ENCODE results near the gene TMEM52. TPM values are rescaled to one million over a fixed set of nuclear protein-coding genes. Genes with fewer than 3 reads are reported as not detected.

TMEM52 gene
- total RNA-seq, 1 donor from 2014 or later = 0.67 TPM

DNA sequence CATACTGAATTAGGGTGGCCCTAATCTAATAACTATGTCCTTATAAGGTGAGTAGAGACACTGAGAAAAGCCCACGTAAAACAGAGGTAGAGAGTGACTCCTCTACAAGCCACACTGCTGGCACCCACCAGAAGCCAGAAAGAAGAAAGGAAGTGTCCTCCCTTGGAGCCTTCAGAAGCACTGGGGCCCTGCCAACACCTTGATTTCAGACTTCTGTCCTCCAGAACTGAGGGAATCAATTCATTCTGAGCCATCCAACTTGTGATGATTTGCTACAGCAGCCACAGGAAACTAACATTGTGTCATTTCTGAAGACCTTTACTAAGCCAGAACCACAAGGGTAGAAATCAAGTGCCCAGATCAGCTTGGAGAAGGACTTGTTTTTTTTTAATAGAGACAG lies 43.1 kb downstream of the TMEM52 start:
- Mint-ChIP-seq H3K27ac (ENCODE audit: unreplicated experiment) (peak overlapping the region; percentile 67), H3K4me3 (ENCODE audit: unreplicated experiment) (no peak overlapping the region), H3K36me3 (ENCODE audit: low read depth) (peaks cover 12% of the 10 kb centered on the region), H3K27me3 (ENCODE audit: low read depth) (no peaks in the 10 kb centered on the region), H3K9me3 (ENCODE audit: low read depth) (no peaks in the 10 kb centered on the region), H3K4me1 (ENCODE audit: low read depth) (peaks cover 75% of the 10 kb centered on the region)
- no peak for DNase-seq (ENCODE audit: low spot score)
- TF ChIP-seq, protein P1, sequence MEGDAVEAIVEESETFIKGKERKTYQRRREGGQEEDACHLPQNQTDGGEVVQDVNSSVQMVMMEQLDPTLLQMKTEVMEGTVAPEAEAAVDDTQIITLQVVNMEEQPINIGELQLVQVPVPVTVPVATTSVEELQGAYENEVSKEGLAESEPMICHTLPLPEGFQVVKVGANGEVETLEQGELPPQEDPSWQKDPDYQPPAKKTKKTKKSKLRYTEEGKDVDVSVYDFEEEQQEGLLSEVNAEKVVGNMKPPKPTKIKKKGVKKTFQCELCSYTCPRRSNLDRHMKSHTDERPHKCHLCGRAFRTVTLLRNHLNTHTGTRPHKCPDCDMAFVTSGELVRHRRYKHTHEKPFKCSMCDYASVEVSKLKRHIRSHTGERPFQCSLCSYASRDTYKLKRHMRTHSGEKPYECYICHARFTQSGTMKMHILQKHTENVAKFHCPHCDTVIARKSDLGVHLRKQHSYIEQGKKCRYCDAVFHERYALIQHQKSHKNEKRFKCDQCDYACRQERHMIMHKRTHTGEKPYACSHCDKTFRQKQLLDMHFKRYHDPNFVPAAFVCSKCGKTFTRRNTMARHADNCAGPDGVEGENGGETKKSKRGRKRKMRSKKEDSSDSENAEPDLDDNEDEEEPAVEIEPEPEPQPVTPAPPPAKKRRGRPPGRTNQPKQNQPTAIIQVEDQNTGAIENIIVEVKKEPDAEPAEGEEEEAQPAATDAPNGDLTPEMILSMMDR (IDR thresholded peaks at IDR 0.05) = no peak

DNA sequence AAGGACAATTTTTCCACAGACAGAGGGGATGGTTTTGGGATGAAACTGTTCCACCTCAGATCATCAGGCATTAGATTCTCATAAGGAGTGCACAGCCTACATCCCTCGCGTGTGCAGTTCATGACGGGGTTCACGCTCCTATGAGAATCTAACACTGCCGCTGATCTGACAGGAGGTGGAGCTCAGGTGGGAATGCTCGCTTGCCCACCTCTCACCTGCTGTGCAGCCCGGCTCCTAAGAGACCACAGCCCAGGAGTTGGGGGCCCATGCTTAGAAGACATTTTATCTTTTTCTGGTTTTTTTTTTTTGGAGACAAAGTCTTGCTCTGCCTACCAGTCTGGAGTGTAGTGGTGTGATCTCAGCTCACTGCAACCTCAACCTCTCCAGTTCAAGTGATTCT lies 44.2 kb downstream of the TMEM52 start:
- TF ChIP-seq, protein P1 (IDR thresholded peaks at IDR 0.05) = no peak
- Mint-ChIP-seq H3K27ac (ENCODE audit: unreplicated experiment) (no peak overlapping the region), H3K9me3 (ENCODE audit: low read depth) (no peaks in the 10 kb centered on the region), H3K4me1 (ENCODE audit: low read depth) (peaks cover 70% of the 10 kb centered on the region), H3K36me3 (ENCODE audit: low read depth) (peaks cover 12% of the 10 kb centered on the region), H3K4me3 (ENCODE audit: unreplicated experiment) (no peak overlapping the region), H3K27me3 (ENCODE audit: low read depth) (no peaks in the 10 kb centered on the region)
- peak; percentile 51 for DNase-seq (ENCODE audit: low spot score)

DNA sequence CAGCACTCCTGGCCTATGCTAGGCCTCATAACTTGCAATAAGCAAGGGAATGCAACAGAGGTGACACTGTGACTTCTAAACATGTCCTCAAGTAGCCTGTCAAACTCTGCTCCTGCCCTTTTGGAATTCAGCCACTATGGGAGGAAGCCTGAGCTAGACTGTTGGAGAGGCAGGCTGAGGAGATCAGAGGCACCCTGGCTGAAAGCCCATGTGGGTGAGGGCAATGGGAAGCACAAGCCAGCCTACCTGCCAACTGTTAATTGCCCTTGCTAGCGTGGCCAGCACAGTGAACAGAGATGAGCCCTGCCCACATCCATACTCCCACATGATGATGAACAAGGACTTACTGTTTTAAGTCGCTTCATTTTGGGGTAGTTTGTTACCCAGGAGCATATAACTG lies 45.9 kb downstream of the TMEM52 start:
- DNase-seq (ENCODE audit: low spot score) = peak; percentile 18
- Mint-ChIP-seq H3K9me3 (ENCODE audit: low read depth) (no peaks in the 10 kb centered on the region), H3K4me1 (ENCODE audit: low read depth) (peaks cover 62% of the 10 kb centered on the region), H3K27ac (ENCODE audit: unreplicated experiment) (no peak overlapping the region), H3K36me3 (ENCODE audit: low read depth) (peaks cover 7% of the 10 kb centered on the region), H3K4me3 (ENCODE audit: unreplicated experiment) (no peak overlapping the region), H3K27me3 (ENCODE audit: low read depth) (no peaks in the 10 kb centered on the region)
- TF ChIP-seq, protein P1 (IDR thresholded peaks at IDR 0.05) = no peak

DNA sequence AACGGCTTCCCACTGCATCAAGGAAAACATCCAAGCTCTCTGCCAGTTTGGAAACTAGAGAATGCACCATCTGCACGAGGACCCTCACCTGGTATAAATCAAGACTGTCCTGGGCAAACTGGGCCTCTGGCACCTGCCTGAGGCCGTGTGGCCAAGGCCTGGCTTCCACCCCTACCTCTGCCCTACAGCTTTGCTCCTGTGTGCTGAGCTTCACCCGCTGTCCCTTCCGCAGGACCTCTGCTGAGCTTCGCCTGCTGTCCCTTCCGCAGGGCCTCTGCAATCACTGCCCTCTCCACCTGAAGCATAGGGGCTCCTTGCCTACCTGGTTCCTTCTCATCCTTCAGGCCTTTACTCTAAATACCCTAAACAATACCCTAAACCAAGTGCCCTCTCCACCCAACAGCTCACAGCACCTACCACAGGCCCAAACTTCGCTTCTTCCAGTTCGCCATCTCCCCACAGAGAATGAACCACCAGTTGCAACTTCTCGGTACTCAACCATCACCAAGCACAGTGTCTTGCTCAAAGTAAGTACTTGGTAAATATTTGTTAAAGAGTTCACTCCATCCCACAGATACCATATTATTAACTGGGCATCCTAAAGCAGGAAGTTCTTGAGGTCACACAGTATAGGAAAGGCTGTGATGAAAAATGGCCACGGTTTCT lies 46.6 kb downstream of the TMEM52 start:
- Mint-ChIP-seq H3K4me3 (ENCODE audit: unreplicated experiment) (no peak overlapping the region), H3K4me1 (ENCODE audit: low read depth) (peaks cover 61% of the 10 kb centered on the region), H3K27me3 (ENCODE audit: low read depth) (no peaks in the 10 kb centered on the region), H3K9me3 (ENCODE audit: low read depth) (no peaks in the 10 kb centered on the region), H3K27ac (ENCODE audit: unreplicated experiment) (peak overlapping the region; percentile 6), H3K36me3 (ENCODE audit: low read depth) (peaks cover 7% of the 10 kb centered on the region)
- peak; percentile 35 for DNase-seq (ENCODE audit: low spot score)
- TF ChIP-seq, protein P1 (IDR thresholded peaks at IDR 0.05) = no peak

DNA sequence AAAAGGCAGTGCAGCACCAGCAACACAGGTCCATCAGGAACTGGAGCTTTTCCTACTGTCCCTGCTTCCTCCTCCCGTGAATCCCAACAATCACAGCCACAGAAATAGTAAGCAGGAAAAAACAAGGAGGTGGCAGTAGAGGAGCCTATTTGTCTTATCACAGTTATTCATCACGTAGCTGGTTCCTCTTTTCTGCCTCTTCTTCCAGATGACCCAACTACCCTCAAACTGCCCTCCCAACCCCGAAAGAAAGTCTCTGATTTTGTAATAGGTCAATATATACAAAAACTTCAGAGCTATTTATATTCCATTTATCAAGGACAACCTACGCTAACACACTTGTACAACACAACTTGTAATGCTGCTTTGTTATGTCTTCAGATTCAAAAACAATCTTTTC lies 49.6 kb downstream of the TMEM52 start:
- TF ChIP-seq, protein P1 (IDR thresholded peaks at IDR 0.05) = no peak
- H3K9me3 Mint-ChIP-seq (ENCODE audit: low read depth) = no peaks in the 10 kb centered on the region
- no peak for DNase-seq (ENCODE audit: low spot score)
- H3K4me1 Mint-ChIP-seq (ENCODE audit: low read depth) = peaks cover 56% of the 10 kb centered on the region
- H3K36me3 Mint-ChIP-seq (ENCODE audit: low read depth) = peaks cover 2% of the 10 kb centered on the region
- H3K4me3 Mint-ChIP-seq (ENCODE audit: unreplicated experiment) = no peak overlapping the region
- H3K27me3 Mint-ChIP-seq (ENCODE audit: low read depth) = no peaks in the 10 kb centered on the region
- H3K27ac Mint-ChIP-seq (ENCODE audit: unreplicated experiment) = peak overlapping the region; percentile 74

Other genes with a start within 250 kb of the TMEM52 start
- 50.9 to 52.2 TPM (median 51.6 TPM) in 3 replicates for gene SLC35E2B, start 226.5 kb downstream of the TMEM52 start, total RNA-seq
- gene CDK11A, start 194.9 kb downstream of the TMEM52 start, total RNA-seq = 23.8 to 37.8 TPM (median 26.0 TPM) in 3 replicates
- 66.4 to 75.8 TPM (median 68.1 TPM) in 3 replicates for gene NADK, start 140.8 kb downstream of the TMEM52 start, total RNA-seq
- gene GNB1, start 28.2 kb downstream of the TMEM52 start, total RNA-seq = 419 to 543 TPM (median 538 TPM) in 3 replicates
- 2.1 to 2.3 TPM (median 2.1 TPM) in 3 replicates for gene CALML6, start 4.0 kb downstream of the TMEM52 start, total RNA-seq
- not detected in 3 replicates for gene CFAP74, start 84.5 kb upstream of the TMEM52 start, total RNA-seq
- gene GABRD, start 100.1 kb upstream of the TMEM52 start, total RNA-seq = not detected in 3 replicates
- 4.8 to 7.8 TPM (median 5.1 TPM) in 3 replicates for gene PRKCZ, start 131.1 kb upstream of the TMEM52 start, total RNA-seq